Parathyroid adenoma (tissue), 2 donors: Measurements from ENCODE around the gene SLC44A3.

Experiments used
- H2AFZ ChIP-seq: fragments of 300-600 bp; sonication (generic); one replicate; pipeline ENCODE4 v1.7.0; 2017; ENCODE audit warnings: antibody characterized with exemption, mild to moderate bottlenecking
- H3K27ac ChIP-seq: fragments of 300-600 bp; sonication (generic); one replicate; pipeline ENCODE4 v1.7.0; 2017
- H3K27me3 ChIP-seq: fragments of 300-600 bp; sonication (generic); one replicate; pipeline ENCODE4 v1.7.0; 2017; ENCODE audit warnings: low read length; ENCODE audit not compliant: control insufficient read depth, insufficient read depth
- H3K36me3 ChIP-seq: fragments of 300-600 bp; sonication (generic); one replicate; pipeline ENCODE4 v1.7.0; 2017; ENCODE audit warnings: low read length; ENCODE audit not compliant: control insufficient read depth, insufficient read depth
- H3K4me1 ChIP-seq: fragments of 300-600 bp; sonication (generic); one replicate; pipeline ENCODE4 v1.7.0; 2017; ENCODE audit warnings: control low read depth
- H3K4me2 ChIP-seq: fragments of 300-600 bp; sonication (generic); one replicate; pipeline ENCODE4 v1.7.0; 2017; ENCODE audit warnings: low read length
- H3K4me3 ChIP-seq: fragments of 300-600 bp; sonication (generic); one replicate; pipeline ENCODE4 v1.7.0; 2017; ENCODE audit warnings: low read depth, low read length
- H3K79me2 ChIP-seq: fragments of 300-600 bp; sonication (generic); one replicate; pipeline ENCODE4 v1.7.0; 2017; ENCODE audit warnings: control low read depth
- H3K9ac ChIP-seq: fragments of 300-600 bp; sonication (generic); one replicate; pipeline ENCODE4 v1.7.0; 2017; ENCODE audit warnings: mild to moderate bottlenecking
- H3K9me3 ChIP-seq: fragments of 300-600 bp; sonication (generic); one replicate; pipeline ENCODE4 v1.7.0; 2017; ENCODE audit warnings: low read length; ENCODE audit not compliant: control insufficient read depth
- CTCF ChIP-seq: fragments of 300-600 bp; sonication (generic); IDR thresholded peaks from one replicate; pipeline ENCODE4 v1.7.0; 2017; ENCODE audit warnings: antibody characterized with exemption, mild to moderate bottlenecking
- donor health status: primary hyperparathyroidism.

The SLC44A3 gene

GRCh38 chr1:94783342-94784189, 36.6 kb upstream of the SLC44A3 start:
- Histone ChIP-seq H3K4me3 (no peak overlapping the region), H3K27me3 (no peaks in the 10 kb centered on the region), H3K9ac (no peak overlapping the region), H3K36me3 (no peaks in the 10 kb centered on the region), H3K9me3 (no peaks in the 10 kb centered on the region), H3K27ac (peak overlapping the region; percentile 15), H2AFZ (no peak overlapping the region), H3K4me2 (no peak overlapping the region), H3K79me2 (no peaks in the 10 kb centered on the region), H3K4me1 (peaks cover 4% of the 10 kb centered on the region)
- no peak for TF ChIP-seq CTCF

- Histone ChIP-seq H3K36me3 (no peaks in the 10 kb centered on the region), H3K27ac (peak overlapping the region; percentile 15), H3K4me2 (no peak overlapping the region), H3K79me2 (no peaks in the 10 kb centered on the region), H3K4me3 (no peak overlapping the region), H3K9ac (no peak overlapping the region), H3K27me3 (no peaks in the 10 kb centered on the region), H2AFZ (no peak overlapping the region), H3K9me3 (no peaks in the 10 kb centered on the region), H3K4me1 (no peaks in the 10 kb centered on the region)
- TF ChIP-seq CTCF: no peak
Observed at GRCh38 chr1:94784190-94784515, 36.0 kb upstream of the SLC44A3 start.

- Histone ChIP-seq H3K36me3 (no peaks in the 10 kb centered on the region), H3K27me3 (no peaks in the 10 kb centered on the region), H3K9ac (no peak overlapping the region), H3K27ac (no peak overlapping the region), H3K9me3 (no peaks in the 10 kb centered on the region), H3K4me2 (no peak overlapping the region), H3K79me2 (no peaks in the 10 kb centered on the region), H3K4me3 (no peak overlapping the region), H3K4me1 (no peaks in the 10 kb centered on the region), H2AFZ (no peak overlapping the region)
- no peak for TF ChIP-seq CTCF
Observed at GRCh38 chr1:94787691-94788090, 32.5 kb upstream of the SLC44A3 start.

GRCh38 chr1:94790246-94790645, 29.9 kb upstream of the SLC44A3 start:
- Histone ChIP-seq H3K9ac (no peak overlapping the region), H3K4me3 (no peak overlapping the region), H3K79me2 (no peaks in the 10 kb centered on the region), H3K9me3 (no peaks in the 10 kb centered on the region), H2AFZ (no peak overlapping the region), H3K36me3 (no peaks in the 10 kb centered on the region), H3K4me1 (no peaks in the 10 kb centered on the region), H3K4me2 (no peak overlapping the region), H3K27me3 (no peaks in the 10 kb centered on the region), H3K27ac (no peak overlapping the region)
- no peak for TF ChIP-seq CTCF

- H3K9me3 ChIP-seq: no peaks in the 10 kb centered on the region
- no peaks in the 10 kb centered on the region for H3K36me3 ChIP-seq
- no peaks in the 10 kb centered on the region for H3K79me2 ChIP-seq
- H3K4me1 ChIP-seq: no peaks in the 10 kb centered on the region
- no peak overlapping the region for H3K4me3 ChIP-seq
- no peak overlapping the region for H3K4me2 ChIP-seq
- H3K9ac ChIP-seq: no peak overlapping the region
- no peak overlapping the region for H2AFZ ChIP-seq
- no peak for TF ChIP-seq CTCF
- no peak overlapping the region for H3K27ac ChIP-seq
- H3K27me3 ChIP-seq: no peaks in the 10 kb centered on the region
Observed at GRCh38 chr1:94790670-94791069, 29.5 kb upstream of the SLC44A3 start.
